ENCODE data around the gene LZTR1. TPM values are rescaled to one million over a fixed set of nuclear protein-coding genes. Genes with fewer than 3 reads are reported as not detected.
"Not testable (repeated sequence)": the region's sequence is repeated elsewhere in the genome, so short reads cannot be mapped to it uniquely, and the experiment has no call there.

Gene LZTR1
- total RNA-seq, 1 donor from 2014 or later, result 38.3 TPM

GRCh38 chr22:21033895-21034294 is 51.8 kb downstream of the LZTR1 start:
- DNase-seq, result no peak

GRCh38 chr22:21034989-21035388 is 52.9 kb downstream of the LZTR1 start:
- no peak for DNase-seq

GRCh38 chr22:21038405-21038804 is 56.3 kb downstream of the LZTR1 start:
- peak; percentile 85 for DNase-seq

GRCh38 chr22:21039158-21039557 is 57.1 kb downstream of the LZTR1 start:
- DNase-seq, result not testable (repeated sequence)

GRCh38 chr22:21041937-21042336 is 59.8 kb downstream of the LZTR1 start:
- DNase-seq, result no peak

- no peak for DNase-seq
Observed at GRCh38 chr22:21042978-21043859, 61.1 kb downstream of the LZTR1 start.

- no peak for DNase-seq
Observed at GRCh38 chr22:21043860-21044535, 61.9 kb downstream of the LZTR1 start.

GRCh38 chr22:21044931-21045584 is 63.0 kb downstream of the LZTR1 start:
- peak; percentile 84 for DNase-seq

- peak; percentile 94 for DNase-seq
Observed at GRCh38 chr22:21045585-21046294, 63.6 kb downstream of the LZTR1 start, which contains the start of gene LRRC74B. LRRC74B (plus strand) TSS chr22:21045946; CDS start chr22:21045987, 41 bp downstream.

GRCh38 chr22:21047035-21047661 is 65.1 kb downstream of the LZTR1 start:
- no peak for DNase-seq

- no peak for DNase-seq
Observed at GRCh38 chr22:21047730-21048129, 65.6 kb downstream of the LZTR1 start.

- DNase-seq, result not testable (repeated sequence)
Observed at GRCh38 chr22:21048448-21048847, 66.4 kb downstream of the LZTR1 start.

Small RNA genes lying within 50 kb of the gene (small RNA-seq; reads per million reads assigned to genes)
- not detected for gene MIR649 (ENCODE audit: low replicate concordance)

Other genes with a start within 250 kb of the LZTR1 start
- not detected for gene SERPIND1, start 208.2 kb upstream of the LZTR1 start, total RNA-seq
- gene PI4KA, start 123.5 kb upstream of the LZTR1 start, total RNA-seq, result 38.1 TPM
- 8.4 TPM for gene SNAP29, start 123.3 kb upstream of the LZTR1 start, total RNA-seq
- 69.5 TPM for gene CRKL, start 64.9 kb upstream of the LZTR1 start, total RNA-seq
- 0.21 TPM for gene AIFM3, start 15.0 kb upstream of the LZTR1 start, total RNA-seq
- gene THAP7, start 19.8 kb downstream of the LZTR1 start, total RNA-seq, result 27.7 TPM
- 19.3 TPM for gene P2RX6, start 32.9 kb downstream of the LZTR1 start, total RNA-seq
- 0.41 TPM for gene SLC7A4, start 50.3 kb downstream of the LZTR1 start, total RNA-seq
- not detected for gene LRRC74B, start 63.6 kb downstream of the LZTR1 start, total RNA-seq